SH-SY5Y (cell line): ENCODE results near the gene RPL11.

Experiments
- GATA2 ChIP-seq: IDR thresholded peaks from 2 replicates; pipeline ENCODE4 v1.6.1; 2011; ENCODE audit warnings: mild to moderate bottlenecking, low read depth, low read length
- GATA3 ChIP-seq: IDR thresholded peaks from 2 replicates; pipeline ENCODE4 v1.6.1; 2011; ENCODE audit warnings: low read depth, mild to moderate bottlenecking, low read length, moderate library complexity

- TF ChIP-seq GATA2 (no peak), GATA3 (no peak)
These were observed 26.5 kb upstream of the RPL11 start for GRCh38 chr1:23664837-23665795.
